ENCODE data around the gene COBL. TPM values are rescaled to one million over a fixed set of nuclear protein-coding genes. Genes with fewer than 3 reads are reported as not detected.

Gene COBL
- polyA plus RNA-seq, 1 donor, result 117 TPM

- DNase-seq (ENCODE audit: low read depth), result no peak
These were observed 60.9 kb downstream of the COBL start for GRCh38 chr7:51255536-51256208.

GRCh38 chr7:51255036-51255435 is 61.6 kb downstream of the COBL start:
- DNase-seq (ENCODE audit: low read depth), result no peak

- DNase-seq (ENCODE audit: low read depth), result no peak
These were observed 63.5 kb downstream of the COBL start for GRCh38 chr7:51253157-51253556.

GRCh38 chr7:51251290-51251689 is 65.3 kb downstream of the COBL start:
- DNase-seq (ENCODE audit: low read depth), result no peak

- no peak for DNase-seq (ENCODE audit: low read depth)
These were observed 66.1 kb downstream of the COBL start for GRCh38 chr7:51250512-51250911.

GRCh38 chr7:51249991-51250390 is 66.6 kb downstream of the COBL start:
- no peak for DNase-seq (ENCODE audit: low read depth)

- DNase-seq (ENCODE audit: low read depth), result no peak
These were observed 67.2 kb downstream of the COBL start for GRCh38 chr7:51249187-51249945.

- no peak for DNase-seq (ENCODE audit: low read depth)
These were observed 70.1 kb downstream of the COBL start for GRCh38 chr7:51246258-51247245.

GRCh38 chr7:51244885-51245284 is 71.7 kb downstream of the COBL start:
- DNase-seq (ENCODE audit: low read depth), result no peak

- DNase-seq (ENCODE audit: low read depth), result no peak
These were observed 72.6 kb downstream of the COBL start for GRCh38 chr7:51244053-51244452.

- DNase-seq (ENCODE audit: low read depth), result no peak
These were observed 73.0 kb downstream of the COBL start for GRCh38 chr7:51243631-51244030.

GRCh38 chr7:51242881-51243518 is 73.6 kb downstream of the COBL start:
- DNase-seq (ENCODE audit: low read depth), result no peak

- no peak for DNase-seq (ENCODE audit: low read depth)
These were observed 74.5 kb downstream of the COBL start for GRCh38 chr7:51242007-51242691.

- DNase-seq (ENCODE audit: low read depth), result no peak
These were observed 75.7 kb downstream of the COBL start for GRCh38 chr7:51240868-51241267.

GRCh38 chr7:51239691-51240090 is 76.9 kb downstream of the COBL start:
- no peak for DNase-seq (ENCODE audit: low read depth)

GRCh38 chr7:51238981-51239495 is 77.6 kb downstream of the COBL start:
- no peak for DNase-seq (ENCODE audit: low read depth)

- DNase-seq (ENCODE audit: low read depth), result no peak
These were observed 79.0 kb downstream of the COBL start for GRCh38 chr7:51237446-51238133.

GRCh38 chr7:51236470-51237132 is 80.0 kb downstream of the COBL start:
- no peak for DNase-seq (ENCODE audit: low read depth)

- no peak for DNase-seq (ENCODE audit: low read depth)
These were observed 80.9 kb downstream of the COBL start for GRCh38 chr7:51235593-51236313.

All from forelimb muscle (tissue), 1 donor.